HFFc6 (cell line): ENCODE results near the gene SUMF1. TPM values are rescaled to one million over a fixed set of nuclear protein-coding genes. Genes with fewer than 3 reads are reported as not detected.

Source experiments
- DNase-seq: peaks from one replicate; pipeline ENCODE4 v3.0.0-alpha.2; 2018
- H3K27ac Mint-ChIP-seq: 2 replicates; pipeline ENCODE4 v1.8.0; 2020; ENCODE audit warnings: mild to moderate bottlenecking, mixed read lengths
- H3K27me3 Mint-ChIP-seq: 2 replicates; pipeline ENCODE4 v1.8.0; 2021; ENCODE audit warnings: mild to moderate bottlenecking, moderate library complexity, mixed read lengths; ENCODE audit not compliant: insufficient read depth
- H3K36me3 Mint-ChIP-seq: 2 replicates; pipeline ENCODE4 v1.8.0; 2021; ENCODE audit warnings: low read depth, mixed read lengths
- H3K4me1 Mint-ChIP-seq: 2 replicates; pipeline ENCODE4 v1.8.0; 2020; ENCODE audit warnings: low read depth, mixed read lengths
- H3K4me3 Mint-ChIP-seq: 2 replicates; pipeline ENCODE4 v1.8.0; 2020; ENCODE audit warnings: mild to moderate bottlenecking, moderate library complexity, mixed read lengths
- H3K9me3 Mint-ChIP-seq: 2 replicates; pipeline ENCODE4 v1.8.0; 2020; ENCODE audit warnings: mild to moderate bottlenecking, mixed read lengths
- total RNA-seq, 6 experiments: library from RNA; stranded (reverse); fragmentation: NEBNext Ultra II Directional; extraction: Animal tissue kit (Norgen Biotek cat#: 25700); gene quantifications; 2 replicates in 1 of 6; 3 replicates in 5 of 6; pipeline ENCODE4 v1.2.3, GENCODE V29; 2021
- TF ChIP-seq, protein P1 (sequence below): fragments of 200-600 bp; sonication (generic); IDR thresholded peaks from 2 replicates; pipeline ENCODE4 v1.5.0; 2021; ENCODE audit warnings: antibody characterized with exemption, mild to moderate bottlenecking

SUMF1 gene
- total RNA-seq, 6 experiments from 2014 or later = 33.5 to 38.0 (median 36.0) TPM

GRCh38 chr3:4418156-4418555 is 48.9 kb downstream of the SUMF1 start:
- no peak overlapping the region for H3K4me3 Mint-ChIP-seq
- H3K9me3 Mint-ChIP-seq = no peaks in the 10 kb centered on the region
- no peaks in the 10 kb centered on the region; the same call in 1 of the 2 replicates for H3K36me3 Mint-ChIP-seq
- DNase-seq = no peak
- no peaks in the 10 kb centered on the region; the same call in 1 of the 2 replicates for H3K27me3 Mint-ChIP-seq
- peaks cover 38% of the 10 kb centered on the region for H3K4me1 Mint-ChIP-seq
- TF ChIP-seq, protein P1, sequence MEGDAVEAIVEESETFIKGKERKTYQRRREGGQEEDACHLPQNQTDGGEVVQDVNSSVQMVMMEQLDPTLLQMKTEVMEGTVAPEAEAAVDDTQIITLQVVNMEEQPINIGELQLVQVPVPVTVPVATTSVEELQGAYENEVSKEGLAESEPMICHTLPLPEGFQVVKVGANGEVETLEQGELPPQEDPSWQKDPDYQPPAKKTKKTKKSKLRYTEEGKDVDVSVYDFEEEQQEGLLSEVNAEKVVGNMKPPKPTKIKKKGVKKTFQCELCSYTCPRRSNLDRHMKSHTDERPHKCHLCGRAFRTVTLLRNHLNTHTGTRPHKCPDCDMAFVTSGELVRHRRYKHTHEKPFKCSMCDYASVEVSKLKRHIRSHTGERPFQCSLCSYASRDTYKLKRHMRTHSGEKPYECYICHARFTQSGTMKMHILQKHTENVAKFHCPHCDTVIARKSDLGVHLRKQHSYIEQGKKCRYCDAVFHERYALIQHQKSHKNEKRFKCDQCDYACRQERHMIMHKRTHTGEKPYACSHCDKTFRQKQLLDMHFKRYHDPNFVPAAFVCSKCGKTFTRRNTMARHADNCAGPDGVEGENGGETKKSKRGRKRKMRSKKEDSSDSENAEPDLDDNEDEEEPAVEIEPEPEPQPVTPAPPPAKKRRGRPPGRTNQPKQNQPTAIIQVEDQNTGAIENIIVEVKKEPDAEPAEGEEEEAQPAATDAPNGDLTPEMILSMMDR = no peak
- peak overlapping the region; percentile 89; the same call in 1 of the 2 replicates for H3K27ac Mint-ChIP-seq

DNA sequence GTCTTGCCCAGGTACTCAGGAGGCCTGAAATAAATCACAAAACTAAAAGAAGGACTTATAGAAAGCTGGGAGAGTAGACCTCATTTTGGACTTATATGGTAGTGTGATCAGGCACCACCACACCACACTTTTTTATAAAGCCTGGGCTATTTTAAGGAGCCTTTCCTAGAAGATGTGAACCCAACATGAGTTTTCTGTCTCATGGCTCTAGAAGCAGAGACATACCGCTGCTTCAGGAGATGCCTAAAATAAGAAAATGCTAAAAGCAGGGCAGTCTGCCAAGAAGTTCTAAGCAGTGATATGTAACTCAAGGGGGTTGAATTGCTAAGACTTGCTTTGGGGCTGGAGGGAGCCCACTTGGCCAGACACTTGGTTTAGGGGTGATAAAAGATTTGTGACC is 49.6 kb downstream of the SUMF1 start:
- TF ChIP-seq, protein P1 = no peak
- DNase-seq = peak; percentile 24
- H3K27ac Mint-ChIP-seq = peak overlapping the region; percentile 89

GRCh38 chr3:4416961-4417360 is 50.1 kb downstream of the SUMF1 start:
- peaks cover 39% of the 10 kb centered on the region for H3K4me1 Mint-ChIP-seq

More for the DNA sequence above, 49.6 kb downstream of the SUMF1 start:
- no peaks in the 10 kb centered on the region for H3K9me3 Mint-ChIP-seq
- H3K27me3 Mint-ChIP-seq = no peaks in the 10 kb centered on the region; the same call in 1 of the 2 replicates
- H3K36me3 Mint-ChIP-seq = no peaks in the 10 kb centered on the region; the same call in 1 of the 2 replicates
- H3K4me3 Mint-ChIP-seq = no peak overlapping the region
- H3K4me1 Mint-ChIP-seq = peaks cover 39% of the 10 kb centered on the region

DNA sequence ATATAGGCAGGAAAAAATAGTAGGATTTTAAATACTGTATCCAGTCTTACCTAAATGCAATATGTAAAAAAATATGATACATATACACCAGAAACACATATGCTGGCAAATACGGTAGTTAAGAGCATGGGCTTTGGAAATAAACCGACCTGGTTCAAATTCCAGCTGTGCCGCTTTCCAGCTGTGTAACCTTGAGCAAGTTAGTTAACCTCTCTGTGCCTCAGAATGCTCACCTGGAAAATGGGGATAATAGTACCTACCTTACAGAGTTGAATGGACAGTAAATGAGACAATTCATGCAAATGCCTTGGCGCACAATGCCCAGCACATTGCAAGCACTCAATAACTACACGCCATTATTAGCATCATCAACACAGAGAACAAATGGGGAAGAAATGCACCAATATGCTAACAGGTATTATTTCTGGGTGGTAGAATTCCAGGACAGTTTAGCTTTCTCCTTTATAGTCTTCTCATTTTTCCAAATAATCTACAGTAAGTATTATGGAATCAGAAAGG is 50.6 kb downstream of the SUMF1 start:
- H3K4me3 Mint-ChIP-seq = no peak overlapping the region
- H3K9me3 Mint-ChIP-seq = no peaks in the 10 kb centered on the region
- H3K36me3 Mint-ChIP-seq = no peaks in the 10 kb centered on the region; the same call in 1 of the 2 replicates
- no peak for DNase-seq
- H3K27ac Mint-ChIP-seq = peak overlapping the region; percentile 89
- H3K27me3 Mint-ChIP-seq = no peaks in the 10 kb centered on the region; the same call in 1 of the 2 replicates
- TF ChIP-seq, protein P1 = no peak
- peaks cover 35% of the 10 kb centered on the region for H3K4me1 Mint-ChIP-seq

More at GRCh38 chr3:4416961-4417360, 50.1 kb downstream of the SUMF1 start:
- Mint-ChIP-seq H3K36me3 (no peaks in the 10 kb centered on the region; the same call in 1 of the 2 replicates), H3K27ac (peak overlapping the region; percentile 89), H3K4me3 (peak overlapping the region; percentile 5; the same call in 1 of the 2 replicates), H3K9me3 (no peaks in the 10 kb centered on the region), H3K27me3 (no peaks in the 10 kb centered on the region; the same call in 1 of the 2 replicates)
- DNase-seq = peak; percentile 95
- TF ChIP-seq, protein P1 = no peak

GRCh38 chr3:4413467-4413866 is 53.6 kb downstream of the SUMF1 start:
- peaks cover 45% of the 10 kb centered on the region for H3K4me1 Mint-ChIP-seq
- TF ChIP-seq, protein P1 = no peak
- DNase-seq = peak; percentile 20
- no peaks in the 10 kb centered on the region for H3K27me3 Mint-ChIP-seq
- no peaks in the 10 kb centered on the region for H3K36me3 Mint-ChIP-seq
- H3K9me3 Mint-ChIP-seq = no peaks in the 10 kb centered on the region
- H3K27ac Mint-ChIP-seq = no peak overlapping the region
- no peak overlapping the region for H3K4me3 Mint-ChIP-seq
